Endodermal cell (in vitro differentiated cells): Measurements from ENCODE around the gene CLEC16A. TPM values are rescaled to one million over a fixed set of nuclear protein-coding genes. Genes with fewer than 3 reads are reported as not detected.

Experiments used
- DNase-seq: peaks from one replicate; pipeline ENCODE4 v3.0.0-alpha.2; 2017
- H3K27ac ChIP-seq: 2 replicates; pipeline ENCODE4 v1.5.1; 2013; ENCODE audit warnings: mild to moderate bottlenecking, low read depth, low read length, moderate library complexity
- H3K27me3 ChIP-seq: 2 replicates; pipeline ENCODE4 v1.6.1; 2013; ENCODE audit warnings: mild to moderate bottlenecking, low read length, moderate library complexity; ENCODE audit not compliant: insufficient read depth, control insufficient read depth, poor library complexity, severe bottlenecking
- H3K36me3 ChIP-seq: 2 replicates; pipeline ENCODE4 v1.7.0; 2013; ENCODE audit warnings: mild to moderate bottlenecking, low read length, moderate library complexity; ENCODE audit not compliant: control insufficient read depth, insufficient read depth
- H3K4me1 ChIP-seq: one replicate; pipeline ENCODE4 v1.7.0; 2013; ENCODE audit warnings: low read length; ENCODE audit not compliant: control insufficient read depth, insufficient read depth
- H3K4me3 ChIP-seq: 2 replicates; pipeline ENCODE4 v1.5.1; 2013; ENCODE audit warnings: mild to moderate bottlenecking, low read length, moderate library complexity
- H3K9ac ChIP-seq: 2 replicates; pipeline ENCODE4 v1.6.1; 2013; ENCODE audit warnings: mild to moderate bottlenecking, low read length, moderate library complexity; ENCODE audit not compliant: poor library complexity, severe bottlenecking; ENCODE audit errors: extremely low read depth
- H3K9me3 ChIP-seq: 2 replicates; pipeline ENCODE4 v1.6.1; 2013; ENCODE audit warnings: mild to moderate bottlenecking, low read length, moderate library complexity; ENCODE audit not compliant: control insufficient read depth
- H3K27ac Mint-ChIP-seq: 2 replicates; pipeline ENCODE4 v1.8.0; 2020; ENCODE audit warnings: mixed read lengths
- H3K27me3 Mint-ChIP-seq: 2 replicates; pipeline ENCODE4 v1.8.0; 2021; ENCODE audit warnings: mild to moderate bottlenecking, mixed read lengths; ENCODE audit not compliant: insufficient read depth
- H3K36me3 Mint-ChIP-seq: 2 replicates; pipeline ENCODE4 v1.8.0; 2020; ENCODE audit warnings: low read depth, mixed read lengths
- H3K4me1 Mint-ChIP-seq: 2 replicates; pipeline ENCODE4 v1.8.0; 2020; ENCODE audit warnings: mixed read lengths
- H3K4me3 Mint-ChIP-seq: 2 replicates; pipeline ENCODE4 v1.8.0; 2020; ENCODE audit warnings: mild to moderate bottlenecking, moderate library complexity, mixed read lengths
- H3K9me3 Mint-ChIP-seq: 2 replicates; pipeline ENCODE4 v1.8.0; 2020; ENCODE audit warnings: mild to moderate bottlenecking, mixed read lengths
- CTCF ChIP-seq: fragments of 200-600 bp; sonication (generic); conservative IDR thresholded peaks from 2 replicates; pipeline ENCODE4 v1.5.0; 2021; ENCODE audit warnings: antibody characterized with exemption, mild to moderate bottlenecking
- WGBS, 2 experiments: methylation state at CpG; one replicate each; pipeline versions ENCODE4 v1.1.5 to v1.1.7; 2013; ENCODE audit warnings: missing lambda C conversion rate in 2 of 2, mixed read lengths in 1 of 2; ENCODE audit not compliant: insufficient coverage in 1 of 2, insufficient read length in 1 of 2; 5-methylcytosine and 5-hydroxymethylcytosine counted together
- total RNA-seq, 2 donors: library from RNA; stranded (reverse); fragmentation: NEBNext Ultra II Directional in 1 of 2; extraction: Animal tissue kit (Norgen Biotek cat#: 25700) in 1 of 2; gene quantifications; 2 replicates in 1 of 2; 3 replicates in 1 of 2; pipeline ENCODE4 v1.2.1, GENCODE V29; 2021

CLEC16A gene
- total RNA-seq, 2 donors from 2014 or later, result 19.5 to 28.3 TPM

- no peak overlapping the region for H3K4me3 ChIP-seq
- H3K4me1 Mint-ChIP-seq, result peaks cover 36% of the 10 kb centered on the region
- WGBS, 2 experiments, result 49 to 77% methylated on average over 10 to 12 of the region's 12 CpGs
- H3K4me3 Mint-ChIP-seq, result no peak overlapping the region
- H3K9me3 ChIP-seq, result no peaks in the 10 kb centered on the region
- no peaks in the 10 kb centered on the region for H3K9me3 Mint-ChIP-seq
- H3K4me1 ChIP-seq, result peaks cover 3% of the 10 kb centered on the region
- peaks cover 15% of the 10 kb centered on the region for H3K36me3 ChIP-seq
- H3K27ac ChIP-seq, result no peak overlapping the region
- no peak for DNase-seq
- H3K27me3 ChIP-seq, result no peaks in the 10 kb centered on the region
- H3K9ac ChIP-seq, result no peak overlapping the region
- no peaks in the 10 kb centered on the region for H3K27me3 Mint-ChIP-seq
- H3K27ac Mint-ChIP-seq, result peak overlapping the region; percentile 48
- H3K36me3 Mint-ChIP-seq, result peaks cover 5% of the 10 kb centered on the region
- TF ChIP-seq CTCF, result no peak
These were observed 189.1 kb downstream of the CLEC16A start for GRCh38 chr16:11133344-11133943.

GRCh38 chr16:11134722-11135463 lies 190.5 kb downstream of the CLEC16A start:
- H3K4me1 Mint-ChIP-seq, result peaks cover 47% of the 10 kb centered on the region
- peaks cover 14% of the 10 kb centered on the region for H3K36me3 ChIP-seq
- no peak overlapping the region for H3K4me3 ChIP-seq
- H3K27ac ChIP-seq, result no peak overlapping the region
- no peaks in the 10 kb centered on the region for H3K27me3 ChIP-seq
- no peak overlapping the region for H3K27ac Mint-ChIP-seq
- H3K4me3 Mint-ChIP-seq, result no peak overlapping the region
- H3K36me3 Mint-ChIP-seq, result peaks cover 3% of the 10 kb centered on the region
- no peak for TF ChIP-seq CTCF
- no peak overlapping the region for H3K9ac ChIP-seq
- H3K4me1 ChIP-seq, result peaks cover 16% of the 10 kb centered on the region
- H3K27me3 Mint-ChIP-seq, result no peaks in the 10 kb centered on the region
- DNase-seq, result no peak
- 92 to 97% methylated on average over 4 to 10 of the region's 11 CpGs for WGBS, 2 experiments
- H3K9me3 Mint-ChIP-seq, result no peaks in the 10 kb centered on the region
- H3K9me3 ChIP-seq, result no peaks in the 10 kb centered on the region

- no peak overlapping the region for H3K27ac Mint-ChIP-seq
- Histone ChIP-seq H3K4me1 (peaks cover 22% of the 10 kb centered on the region), H3K27ac (no peak overlapping the region), H3K9me3 (no peaks in the 10 kb centered on the region), H3K27me3 (no peaks in the 10 kb centered on the region), H3K4me3 (no peak overlapping the region), H3K36me3 (peaks cover 14% of the 10 kb centered on the region), H3K9ac (no peak overlapping the region)
- DNase-seq, result no peak
- no peak overlapping the region for H3K4me3 Mint-ChIP-seq
- WGBS, 2 experiments, result 96 to 97% methylated on average over 5 to 11 of the region's 11 CpGs
- H3K9me3 Mint-ChIP-seq, result no peaks in the 10 kb centered on the region
- peaks cover 53% of the 10 kb centered on the region for H3K4me1 Mint-ChIP-seq
- no peaks in the 10 kb centered on the region for H3K36me3 Mint-ChIP-seq
- H3K27me3 Mint-ChIP-seq, result no peaks in the 10 kb centered on the region
- no peak for TF ChIP-seq CTCF
These were observed 191.2 kb downstream of the CLEC16A start for GRCh38 chr16:11135464-11135973.
